PC-3 (cell line): ENCODE data around the gene CYBRD1.

Experiments used
- EZH2 ChIP-seq: fragments of 300-600 bp; sonication (generic); IDR thresholded peaks from one replicate; pipeline ENCODE4 v1.6.1; 2017; ENCODE audit warnings: antibody characterized with exemption, mild to moderate bottlenecking, low read length; ENCODE audit not compliant: unreplicated experiment
- EZH2phosphoT487 ChIP-seq: fragments of 300-600 bp; sonication (generic); IDR thresholded peaks from 2 replicates; pipeline ENCODE4 v1.6.1; 2018; ENCODE audit warnings: mild to moderate bottlenecking, antibody characterized with exemption, low read length, borderline replicate concordance
- TF ChIP-seq, protein P1 (sequence below): fragments of 300-600 bp; sonication (generic); conservative IDR thresholded peaks from 2 replicates; pipeline ENCODE4 v1.5.1; 2017; ENCODE audit warnings: antibody characterized with exemption, low read depth, mild to moderate bottlenecking, low read length

DNA sequence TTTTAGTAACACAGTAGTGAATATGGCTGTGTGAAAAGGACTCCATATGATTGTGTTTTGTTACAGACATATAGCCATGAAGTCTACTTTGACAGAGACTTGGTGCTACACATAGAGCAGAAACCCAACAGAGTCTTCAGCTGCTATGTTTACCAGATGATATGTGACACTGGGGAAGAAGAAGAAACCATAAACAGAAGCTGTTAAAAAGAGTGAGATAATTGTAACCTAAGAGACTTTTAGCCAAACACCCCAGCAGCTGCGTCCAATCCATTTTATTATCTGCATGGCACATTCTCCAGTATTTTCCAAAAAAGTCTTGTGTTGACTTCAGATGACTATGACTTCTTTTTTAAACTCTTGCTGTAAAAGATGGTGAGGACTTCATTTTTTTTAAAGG is 41.4 kb upstream of the CYBRD1 start:
- TF ChIP-seq, protein P1, sequence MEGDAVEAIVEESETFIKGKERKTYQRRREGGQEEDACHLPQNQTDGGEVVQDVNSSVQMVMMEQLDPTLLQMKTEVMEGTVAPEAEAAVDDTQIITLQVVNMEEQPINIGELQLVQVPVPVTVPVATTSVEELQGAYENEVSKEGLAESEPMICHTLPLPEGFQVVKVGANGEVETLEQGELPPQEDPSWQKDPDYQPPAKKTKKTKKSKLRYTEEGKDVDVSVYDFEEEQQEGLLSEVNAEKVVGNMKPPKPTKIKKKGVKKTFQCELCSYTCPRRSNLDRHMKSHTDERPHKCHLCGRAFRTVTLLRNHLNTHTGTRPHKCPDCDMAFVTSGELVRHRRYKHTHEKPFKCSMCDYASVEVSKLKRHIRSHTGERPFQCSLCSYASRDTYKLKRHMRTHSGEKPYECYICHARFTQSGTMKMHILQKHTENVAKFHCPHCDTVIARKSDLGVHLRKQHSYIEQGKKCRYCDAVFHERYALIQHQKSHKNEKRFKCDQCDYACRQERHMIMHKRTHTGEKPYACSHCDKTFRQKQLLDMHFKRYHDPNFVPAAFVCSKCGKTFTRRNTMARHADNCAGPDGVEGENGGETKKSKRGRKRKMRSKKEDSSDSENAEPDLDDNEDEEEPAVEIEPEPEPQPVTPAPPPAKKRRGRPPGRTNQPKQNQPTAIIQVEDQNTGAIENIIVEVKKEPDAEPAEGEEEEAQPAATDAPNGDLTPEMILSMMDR = no peak
- TF ChIP-seq EZH2 (no peak), EZH2phosphoT487 (no peak)
